Measurements from ENCODE around the gene KLHDC7A.

The KLHDC7A gene

GRCh38 chr1:18508084-18508483, 27.4 kb downstream of the KLHDC7A start:
- no peak for DNase-seq (ENCODE audit: low read depth, low spot score)

GRCh38 chr1:18511149-18511873, 30.6 kb downstream of the KLHDC7A start:
- DNase-seq (ENCODE audit: low read depth, low spot score): no peak

DNA sequence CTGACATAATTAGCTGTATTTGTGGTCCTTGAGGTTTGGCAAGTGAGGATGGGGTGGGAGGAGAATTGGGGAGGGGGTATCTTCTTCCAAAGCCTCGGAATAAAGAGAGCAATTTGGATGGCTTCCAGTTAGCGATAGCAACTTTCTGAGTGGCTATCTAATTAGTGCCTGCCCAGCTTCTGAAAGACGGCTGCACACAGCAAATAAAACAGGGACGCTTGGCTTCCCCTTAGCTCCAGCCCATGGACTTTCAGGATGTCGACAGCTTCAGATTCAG, 31.1 kb downstream of the KLHDC7A start:
- no peak for DNase-seq (ENCODE audit: low read depth, low spot score)

- no peak for DNase-seq (ENCODE audit: low read depth, low spot score)
These were observed 32.2 kb downstream of the KLHDC7A start for GRCh38 chr1:18512883-18513282.

DNA sequence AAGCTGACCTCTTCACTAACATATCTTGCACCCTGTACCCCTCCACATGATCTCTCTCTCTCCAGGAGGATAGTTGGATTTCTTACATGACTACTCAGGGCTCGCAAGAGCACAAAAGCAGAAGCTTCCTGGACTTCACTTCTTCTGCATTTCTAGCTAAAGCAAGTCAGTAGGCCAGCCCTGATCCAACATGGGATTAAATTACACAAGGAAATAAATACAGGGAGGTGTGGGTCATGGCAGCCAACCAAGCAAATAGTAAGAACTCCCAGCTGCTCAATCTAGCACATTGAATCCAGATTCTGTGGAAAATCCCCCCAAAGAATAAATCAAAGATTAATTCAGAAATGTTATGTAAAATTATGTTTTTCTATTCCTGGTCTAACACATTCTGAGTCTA, 33.3 kb downstream of the KLHDC7A start:
- no peak for DNase-seq (ENCODE audit: low read depth, low spot score)

- DNase-seq (ENCODE audit: low read depth, low spot score): no peak
These were observed 34.5 kb downstream of the KLHDC7A start for GRCh38 chr1:18515120-18515667.

GRCh38 chr1:18516473-18516872, 35.7 kb downstream of the KLHDC7A start:
- no peak for DNase-seq (ENCODE audit: low read depth, low spot score)

DNA sequence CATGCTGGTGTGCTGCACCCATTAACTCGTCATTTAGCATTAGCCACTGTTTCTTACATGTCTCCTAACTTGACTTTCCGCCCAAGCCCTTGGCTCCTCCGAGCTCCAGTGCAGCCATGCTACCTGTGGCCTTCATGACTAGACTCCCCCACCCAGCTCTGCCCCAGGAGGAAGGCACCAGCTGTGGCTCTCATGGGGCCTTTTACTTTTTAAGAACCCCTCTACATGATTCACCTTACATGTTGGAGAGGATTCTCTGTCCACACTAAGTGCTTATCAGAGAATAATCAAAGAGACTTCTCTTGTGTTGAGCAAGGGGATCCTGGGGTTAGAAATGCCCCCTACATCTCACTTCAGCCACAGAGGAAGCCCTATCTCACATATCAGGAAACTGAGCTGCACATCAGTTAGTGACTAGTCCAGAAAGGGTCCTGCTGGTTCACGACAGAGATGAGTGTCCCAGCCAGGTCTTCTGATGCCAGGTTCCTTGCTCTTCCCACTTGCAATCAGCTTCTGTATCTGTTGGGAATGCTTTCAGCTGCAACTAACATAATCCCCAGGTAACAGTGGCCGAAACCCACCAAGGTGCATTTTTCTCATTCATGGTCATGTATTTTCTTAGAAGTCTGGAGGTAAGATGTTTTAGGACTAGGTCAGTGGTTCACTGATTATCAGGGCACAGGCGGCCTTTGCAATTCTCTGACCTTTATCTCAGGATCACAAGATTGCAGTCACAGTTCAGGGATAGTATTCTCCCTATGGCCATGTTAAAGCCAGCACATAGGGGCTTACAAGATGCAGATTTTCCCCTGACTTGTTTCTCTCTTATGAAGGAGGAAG, 45.9 kb downstream of the KLHDC7A start:
- DNase-seq (ENCODE audit: low read depth, low spot score): no peak

DNA sequence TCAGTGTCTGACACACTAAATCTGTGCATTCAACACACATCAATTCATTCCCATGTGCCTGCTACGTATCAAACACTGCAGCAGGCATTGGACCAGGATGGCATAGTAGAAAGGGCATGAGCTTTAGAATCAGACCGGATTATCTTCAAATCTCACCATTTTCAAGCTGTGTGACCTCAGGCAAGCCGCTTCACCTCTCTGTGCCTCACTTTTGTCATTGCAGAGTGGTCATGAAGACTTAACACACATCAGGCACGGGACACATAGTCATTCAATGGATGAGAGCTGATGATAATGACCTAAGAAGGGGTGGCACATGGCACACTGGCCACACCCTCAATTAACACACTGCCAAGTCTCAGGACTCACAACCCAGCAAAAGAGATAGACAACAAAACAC, 46.8 kb downstream of the KLHDC7A start:
- no peak for DNase-seq (ENCODE audit: low read depth, low spot score)

DNA sequence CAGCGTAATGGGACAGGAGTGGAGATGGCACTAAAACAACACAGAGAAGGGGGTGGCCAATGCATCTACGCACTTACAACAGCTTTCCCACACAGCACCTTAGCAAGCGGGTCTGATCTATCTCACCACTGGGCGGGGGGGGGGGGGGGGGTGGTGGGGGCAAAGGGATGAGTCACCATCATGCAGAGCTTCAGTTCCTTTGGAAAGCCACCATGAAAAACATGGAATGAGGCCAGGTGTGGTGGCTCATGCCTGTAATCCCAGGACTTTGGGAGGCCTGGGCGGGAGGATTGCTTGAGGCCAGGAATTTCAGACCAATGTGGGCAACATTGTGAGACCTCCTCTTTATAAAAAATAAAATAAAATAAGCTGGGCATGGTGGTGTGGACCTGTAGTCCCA, 47.2 kb downstream of the KLHDC7A start:
- DNase-seq (ENCODE audit: low read depth, low spot score): no peak

GRCh38 chr1:18528616-18529015, 47.9 kb downstream of the KLHDC7A start:
- no peak for DNase-seq (ENCODE audit: low read depth, low spot score)

- no peak for DNase-seq (ENCODE audit: low read depth, low spot score)
These were observed 49.0 kb downstream of the KLHDC7A start for GRCh38 chr1:18529714-18530113.

DNA sequence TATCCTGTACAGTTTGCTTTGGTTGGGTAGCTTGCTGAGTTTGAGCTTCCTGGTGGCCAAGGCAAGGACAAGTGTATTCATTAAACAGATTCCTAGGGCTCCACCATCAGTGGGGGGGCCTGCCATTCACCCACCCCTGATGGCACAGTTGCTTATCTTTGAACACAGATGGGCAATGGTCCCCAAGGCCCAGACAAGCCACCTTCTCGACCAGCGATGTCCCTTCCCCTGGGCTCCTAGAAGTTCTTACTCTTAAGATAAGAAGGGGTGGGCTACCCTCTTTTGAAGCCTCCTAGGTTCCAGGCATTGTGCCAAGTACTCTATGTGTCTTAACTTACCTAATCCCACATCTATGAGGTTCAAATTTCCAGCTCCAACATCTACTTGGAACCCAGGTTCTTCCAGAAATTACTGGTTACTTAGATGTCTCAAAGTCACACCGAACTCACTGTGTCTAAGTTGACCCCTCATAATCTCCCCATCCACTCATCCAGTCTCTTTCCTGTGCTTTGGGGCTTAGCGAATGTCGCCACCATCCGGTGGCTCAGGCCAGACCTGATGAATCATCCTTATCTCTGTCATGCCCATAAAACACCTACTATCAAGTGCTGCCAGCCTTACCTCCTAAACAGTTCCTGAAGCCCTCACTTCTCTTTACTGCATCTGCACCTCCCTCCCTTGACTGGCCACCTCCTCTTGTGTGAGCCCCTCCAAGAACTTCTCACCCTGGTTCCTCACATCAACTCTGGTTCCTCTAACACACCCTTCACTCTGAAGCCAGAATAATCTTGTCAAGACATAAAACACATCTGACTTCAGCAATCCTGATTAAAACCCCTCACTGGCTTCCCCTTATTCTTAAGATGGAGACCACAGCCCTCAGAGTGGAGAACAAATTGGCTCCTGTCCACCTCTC, 50.1 kb downstream of the KLHDC7A start:
- no peak for DNase-seq (ENCODE audit: low read depth, low spot score)

- DNase-seq (ENCODE audit: low read depth, low spot score): no peak
These were observed 50.7 kb downstream of the KLHDC7A start for GRCh38 chr1:18531503-18531845.

DNA sequence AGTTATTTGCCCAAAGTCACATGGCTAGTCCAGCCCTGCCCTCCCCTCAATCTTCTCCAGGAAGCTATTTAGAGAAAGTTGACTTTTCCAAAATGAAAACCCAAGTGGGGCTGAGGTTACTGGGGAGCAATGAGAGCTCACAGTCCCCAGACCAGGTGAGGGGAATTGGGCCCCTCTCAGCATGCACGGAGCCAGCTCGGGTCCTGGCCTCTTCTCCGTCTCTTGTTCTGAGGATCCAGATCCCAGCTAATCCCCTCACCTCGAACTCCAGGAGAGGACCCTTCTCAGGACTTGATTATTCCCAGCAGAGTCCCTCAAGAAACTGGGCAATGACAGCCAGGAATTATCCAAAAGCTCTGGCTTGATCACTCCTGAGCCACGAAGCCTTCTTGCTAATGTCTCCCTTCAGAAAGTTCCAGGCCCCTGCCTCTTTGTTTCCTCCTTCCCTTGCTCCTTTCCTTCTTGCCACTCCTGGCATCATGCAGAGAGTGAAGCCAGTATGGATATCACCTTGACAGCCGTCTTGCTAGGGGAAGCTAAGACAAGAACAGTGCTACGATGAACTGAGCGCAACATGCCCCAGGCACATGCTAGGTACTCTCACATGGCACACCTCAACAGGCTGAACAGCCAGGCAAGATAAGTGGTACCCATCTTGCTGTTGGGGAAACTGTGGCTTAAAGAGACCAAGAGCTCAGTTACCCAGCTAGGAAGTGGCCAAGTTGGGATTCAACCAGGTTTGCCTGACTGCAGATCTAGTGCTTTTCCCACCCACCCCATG, 51.9 kb downstream of the KLHDC7A start:
- no peak for DNase-seq (ENCODE audit: low read depth, low spot score)

- DNase-seq (ENCODE audit: low read depth, low spot score): no peak
These were observed 52.5 kb downstream of the KLHDC7A start for GRCh38 chr1:18533259-18533658.

DNA sequence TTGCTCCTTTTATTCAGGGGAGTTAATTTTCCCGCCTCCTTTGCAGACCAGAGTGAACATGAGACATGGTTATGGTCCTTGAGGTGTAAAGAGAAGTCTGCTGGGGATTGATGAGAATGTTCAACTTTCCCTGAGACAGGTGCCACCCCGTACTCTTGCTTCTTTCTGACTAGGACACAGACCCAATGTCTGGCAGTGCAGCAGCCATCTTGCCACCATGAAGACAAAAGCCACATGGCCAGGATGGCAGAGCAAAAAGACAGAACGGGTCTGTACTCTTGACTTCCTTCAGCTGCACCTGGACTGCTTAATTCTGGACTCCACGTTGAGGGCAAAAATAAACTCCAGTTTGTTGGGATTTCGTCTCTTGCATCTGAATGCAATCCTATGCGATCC, 54.1 kb downstream of the KLHDC7A start:
- DNase-seq (ENCODE audit: low read depth, low spot score): no peak

Data from iPS DF 19.7 (cell line).